PC-3 (cell line): Measurements from ENCODE around the gene SH3BP5.

ENCODE experiments used
- CTCF ChIP-seq: fragments of 300-600 bp; sonication (generic); conservative IDR thresholded peaks from 2 replicates; pipeline ENCODE4 v1.5.1; 2017; ENCODE audit warnings: antibody characterized with exemption, low read depth, mild to moderate bottlenecking, low read length
- EZH2 ChIP-seq: fragments of 300-600 bp; sonication (generic); IDR thresholded peaks from one replicate; pipeline ENCODE4 v1.6.1; 2017; ENCODE audit warnings: antibody characterized with exemption, mild to moderate bottlenecking, low read length; ENCODE audit not compliant: unreplicated experiment
- EZH2phosphoT487 ChIP-seq: fragments of 300-600 bp; sonication (generic); IDR thresholded peaks from 2 replicates; pipeline ENCODE4 v1.6.1; 2018; ENCODE audit warnings: mild to moderate bottlenecking, antibody characterized with exemption, low read length, borderline replicate concordance

- TF ChIP-seq CTCF (no peak), EZH2 (no peak), EZH2phosphoT487 (no peak)
Measured at GRCh38 chr3:15348246-15348645, 15.9 kb upstream of the SH3BP5 start.
